Chondrocyte (in vitro differentiated cells): ENCODE data around the gene RSF1. TPM values are rescaled to one million over a fixed set of nuclear protein-coding genes. Genes with fewer than 3 reads are reported as not detected.

ENCODE experiments used
- DNase-seq: peaks from one replicate; pipeline ENCODE4 v3.0.0; 2021; ENCODE audit warnings: mixed read lengths, low spot score
- H3K27ac Mint-ChIP-seq: one replicate; pipeline ENCODE4 v1.8.0; 2021; ENCODE audit warnings: mild to moderate bottlenecking, moderate library complexity, mixed read lengths; ENCODE audit not compliant: unreplicated experiment
- H3K27me3 Mint-ChIP-seq: 2 replicates; pipeline ENCODE4 v1.8.0; 2021; ENCODE audit warnings: low read depth, mixed read lengths
- H3K36me3 Mint-ChIP-seq: 2 replicates; pipeline ENCODE4 v1.8.0; 2021; ENCODE audit warnings: low read depth, mixed read lengths
- H3K4me1 Mint-ChIP-seq: 2 replicates; pipeline ENCODE4 v1.8.0; 2021; ENCODE audit warnings: low read depth, mild to moderate bottlenecking, mixed read lengths
- H3K4me3 Mint-ChIP-seq: one replicate; pipeline ENCODE4 v1.8.0; 2021; ENCODE audit warnings: mild to moderate bottlenecking, moderate library complexity, mixed read lengths; ENCODE audit not compliant: unreplicated experiment
- H3K9me3 Mint-ChIP-seq: 2 replicates; pipeline ENCODE4 v1.8.0; 2021; ENCODE audit warnings: low read depth, mixed read lengths
- CTCF ChIP-seq: fragments of 200-600 bp; sonication (generic); IDR thresholded peaks from 2 replicates; pipeline ENCODE4 v1.5.0; 2021; ENCODE audit warnings: antibody characterized with exemption, mild to moderate bottlenecking, moderate library complexity
- total RNA-seq: library from RNA; stranded (reverse); gene quantifications from 3 replicates; pipeline ENCODE4 v1.2.1, GENCODE V29; 2021

Gene RSF1
- total RNA-seq, 1 donor from 2014 or later, result 64.2 TPM

- H3K36me3 Mint-ChIP-seq, result peaks cover 6% of the 10 kb centered on the region
- peak overlapping the region; percentile 70 for H3K27ac Mint-ChIP-seq
- no peak for TF ChIP-seq CTCF
- no peak overlapping the region for H3K4me3 Mint-ChIP-seq
- DNase-seq, result no peak
- no peaks in the 10 kb centered on the region for H3K9me3 Mint-ChIP-seq
- no peaks in the 10 kb centered on the region for H3K27me3 Mint-ChIP-seq
- H3K4me1 Mint-ChIP-seq, result peaks cover 12% of the 10 kb centered on the region
Measured at GRCh38 chr11:77710358-77710757, 110.2 kb downstream of the RSF1 start.

- H3K36me3 Mint-ChIP-seq, result peaks cover 14% of the 10 kb centered on the region
- H3K9me3 Mint-ChIP-seq, result no peaks in the 10 kb centered on the region
- peak overlapping the region; percentile 63 for H3K27ac Mint-ChIP-seq
Measured at GRCh38 chr11:77705876-77706579, 114.5 kb downstream of the RSF1 start.

GRCh38 chr11:77705195-77705875 is 115.2 kb downstream of the RSF1 start:
- Mint-ChIP-seq H3K4me3 (no peak overlapping the region), H3K27ac (peak overlapping the region; percentile 63), H3K4me1 (peaks cover 8% of the 10 kb centered on the region), H3K27me3 (no peaks in the 10 kb centered on the region), H3K36me3 (peaks cover 14% of the 10 kb centered on the region), H3K9me3 (no peaks in the 10 kb centered on the region)
- DNase-seq, result no peak
- no peak for TF ChIP-seq CTCF

More at GRCh38 chr11:77705876-77706579, 114.5 kb downstream of the RSF1 start:
- TF ChIP-seq CTCF, result no peak
- H3K4me1 Mint-ChIP-seq, result peaks cover 15% of the 10 kb centered on the region
- no peaks in the 10 kb centered on the region for H3K27me3 Mint-ChIP-seq
- H3K4me3 Mint-ChIP-seq, result no peak overlapping the region
- no peak for DNase-seq

GRCh38 chr11:77704029-77704428 is 116.5 kb downstream of the RSF1 start:
- H3K36me3 Mint-ChIP-seq, result peaks cover 14% of the 10 kb centered on the region
- no peak for TF ChIP-seq CTCF
- H3K9me3 Mint-ChIP-seq, result no peaks in the 10 kb centered on the region
- no peaks in the 10 kb centered on the region for H3K27me3 Mint-ChIP-seq
- DNase-seq, result no peak
- H3K27ac Mint-ChIP-seq, result no peak overlapping the region
- no peak overlapping the region for H3K4me3 Mint-ChIP-seq
- H3K4me1 Mint-ChIP-seq, result peaks cover 6% of the 10 kb centered on the region

GRCh38 chr11:77699425-77699824 is 121.1 kb downstream of the RSF1 start:
- no peaks in the 10 kb centered on the region for H3K27me3 Mint-ChIP-seq
- no peak overlapping the region for H3K27ac Mint-ChIP-seq
- H3K36me3 Mint-ChIP-seq, result peaks cover 25% of the 10 kb centered on the region
- no peak for TF ChIP-seq CTCF
- H3K4me1 Mint-ChIP-seq, result peaks cover 2% of the 10 kb centered on the region
- no peaks in the 10 kb centered on the region for H3K9me3 Mint-ChIP-seq
- H3K4me3 Mint-ChIP-seq, result no peak overlapping the region
- DNase-seq, result no peak
